Stimulated activated CD4-positive, alpha-beta T cell treated with anti-CD3 and anti-CD28 coated beads, Interleukin-12 subunit alpha, Interleukin-12 subunit beta, amount 100 ng/mL, for 48 hours (primary cell): ENCODE results near the gene SFTPD.
"Not testable (repeated sequence)": the region's sequence is repeated elsewhere in the genome, so short reads cannot be mapped to it uniquely, and the experiment has no call there.

ENCODE experiments used
- DNase-seq, 3 donors: peaks; one replicate each; pipeline ENCODE4 v3.0.0-alpha.2; 2020; ENCODE audit warnings: low read depth in 2 of 3, low spot score in 1 of 3

Gene SFTPD

GRCh38 chr10:79948976-79949722, at the start of gene SFTPD:
SFTPD (minus strand) TSS chr10:79949105; CDS start chr10:79946659, 2,446 bp downstream.
- no peak for DNase-seq

GRCh38 chr10:79995979-79996634, 47.2 kb upstream of the SFTPD start:
- no peak for DNase-seq

GRCh38 chr10:79994556-79994955, 45.7 kb upstream of the SFTPD start:
- no peak for DNase-seq

GRCh38 chr10:79988199-79988598, 39.3 kb upstream of the SFTPD start:
- DNase-seq: not testable (repeated sequence)

GRCh38 chr10:79986661-79987060, 37.8 kb upstream of the SFTPD start:
- DNase-seq: not testable (repeated sequence)

GRCh38 chr10:79985481-79986072, 36.7 kb upstream of the SFTPD start:
- DNase-seq: no peak

- peak; percentile 42 to 69 (median 47) for DNase-seq
Measured at GRCh38 chr10:79984851-79985250, 35.9 kb upstream of the SFTPD start.

GRCh38 chr10:79983286-79983909, 34.5 kb upstream of the SFTPD start:
- DNase-seq: no peak

GRCh38 chr10:79982861-79983260, 34.0 kb upstream of the SFTPD start:
- no peak for DNase-seq

GRCh38 chr10:79982362-79982800, 33.5 kb upstream of the SFTPD start:
- DNase-seq: no peak

GRCh38 chr10:79981450-79982361, 32.8 kb upstream of the SFTPD start:
- peak in 1 of 3 donors; percentile 23 for DNase-seq

GRCh38 chr10:79980711-79981110, 31.8 kb upstream of the SFTPD start:
- no peak for DNase-seq

- no peak for DNase-seq
Measured at GRCh38 chr10:79979976-79980687, 31.2 kb upstream of the SFTPD start.

- no peak for DNase-seq
Measured at GRCh38 chr10:79979310-79979975, 30.5 kb upstream of the SFTPD start.

GRCh38 chr10:79976999-79977398, 28.1 kb upstream of the SFTPD start:
- no peak for DNase-seq

GRCh38 chr10:79970062-79970461, 21.2 kb upstream of the SFTPD start:
- no peak for DNase-seq

GRCh38 chr10:79947787-79948424, 999 bp downstream of the SFTPD start:
- no peak for DNase-seq

- DNase-seq: no peak
Measured at GRCh38 chr10:79947083-79947415, 1.9 kb downstream of the SFTPD start.
